ENCODE data around the gene PRIMA1.
A peak's percentile ranks its signal among the peaks of the same experiment; 100 is the strongest.

The PRIMA1 gene

DNA sequence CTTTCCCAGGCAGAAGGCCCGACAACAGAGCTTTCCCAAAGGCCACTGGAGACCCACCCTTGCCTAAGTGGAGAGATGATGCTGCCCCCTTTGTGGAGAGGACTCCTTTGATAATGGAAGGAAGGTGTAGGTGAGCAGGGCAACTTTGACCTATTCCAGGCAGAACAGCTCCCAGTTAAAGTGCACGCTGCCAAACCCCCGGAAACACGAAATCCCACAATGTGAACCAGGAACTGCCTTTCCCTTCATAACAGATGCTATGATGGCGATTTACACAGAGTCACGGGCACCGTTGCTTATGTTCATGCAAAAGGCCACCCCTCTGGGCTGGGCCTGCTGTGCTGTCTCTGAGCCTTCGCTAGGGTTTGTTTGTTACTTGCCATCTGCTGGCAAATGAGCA, 34.6 kb downstream of the PRIMA1 start:
- DNase-seq (ENCODE audit: low spot score): no peak

DNA sequence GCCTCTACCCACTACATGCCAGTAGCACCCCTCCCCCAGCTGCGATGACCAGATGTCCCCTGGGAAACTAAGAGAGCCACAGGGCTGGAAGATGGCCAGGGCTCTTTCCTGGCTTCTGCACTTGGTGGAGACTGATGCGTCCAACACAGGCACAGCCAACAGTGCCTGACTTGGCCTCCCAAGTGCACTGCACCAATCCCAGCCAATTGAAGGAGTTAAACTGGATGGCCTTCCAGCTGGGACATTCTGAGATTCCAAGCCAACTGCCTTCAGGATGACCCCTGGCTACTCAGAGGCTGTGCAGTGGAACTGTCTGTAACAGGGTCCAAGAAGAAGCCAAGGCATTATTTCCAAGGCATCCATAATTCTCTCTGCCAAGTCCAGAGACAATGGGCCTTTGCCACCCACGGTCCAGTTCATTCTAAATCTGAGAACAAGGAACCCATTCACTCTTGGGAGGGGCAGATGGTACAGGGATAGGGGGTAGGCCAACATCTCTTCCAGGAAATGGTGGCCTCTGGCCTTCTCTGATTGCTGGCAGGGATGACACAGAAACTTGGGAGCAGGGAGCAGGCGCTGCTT, 35.2 kb downstream of the PRIMA1 start:
- DNase-seq (ENCODE audit: low spot score): no peak

DNA sequence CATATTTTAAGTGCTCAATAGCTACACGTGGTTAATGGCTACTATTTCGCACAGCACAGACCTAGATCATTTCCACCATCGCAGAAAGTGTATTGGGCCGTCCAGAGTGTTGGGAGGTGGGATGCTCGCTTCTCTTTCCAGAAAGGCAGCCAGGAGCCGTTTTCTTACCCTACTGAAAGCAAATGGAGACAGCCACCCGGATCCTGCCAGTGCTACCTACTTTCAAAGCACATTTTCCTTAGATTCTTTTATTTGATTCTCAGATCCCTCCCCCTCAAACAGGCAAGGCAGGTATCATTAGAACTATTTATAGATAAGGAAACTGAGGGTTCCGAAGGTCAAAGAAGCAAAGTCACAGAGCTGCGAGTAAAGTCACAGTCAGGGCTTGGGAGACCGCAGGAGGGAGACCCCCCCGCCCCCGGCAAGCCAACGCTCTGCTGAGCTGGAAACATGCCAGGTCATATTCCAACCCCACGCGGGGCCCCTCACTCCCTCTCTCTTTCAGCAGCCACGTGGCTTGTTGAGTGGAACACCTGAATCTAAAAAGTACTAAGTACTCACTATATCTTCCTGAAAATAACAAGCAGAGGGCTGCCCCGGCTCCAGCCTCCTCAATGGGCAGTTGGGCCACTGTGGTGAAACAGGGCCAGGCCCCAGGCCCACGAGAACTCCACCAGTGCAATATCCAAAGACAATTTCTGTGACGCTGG, 36.2 kb downstream of the PRIMA1 start:
- DNase-seq (ENCODE audit: low spot score): no peak

DNA sequence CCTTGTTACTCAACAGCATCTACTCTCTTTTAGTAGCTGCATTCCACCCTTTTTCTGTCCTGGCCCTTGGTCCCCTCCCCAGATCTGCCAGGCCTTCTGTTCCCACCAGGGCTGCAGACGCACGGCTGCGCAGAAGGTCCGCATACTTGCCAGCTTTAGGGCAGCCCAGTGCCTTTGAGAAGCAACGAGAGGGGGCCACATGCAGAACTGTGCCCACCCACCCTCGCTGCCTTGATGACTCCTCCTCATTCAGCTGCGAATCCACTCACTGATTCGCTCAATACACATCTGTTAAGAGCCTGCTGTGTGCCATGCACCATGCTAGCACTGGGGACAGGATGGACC, 39.2 kb downstream of the PRIMA1 start:
- DNase-seq (ENCODE audit: low spot score): no peak

DNA sequence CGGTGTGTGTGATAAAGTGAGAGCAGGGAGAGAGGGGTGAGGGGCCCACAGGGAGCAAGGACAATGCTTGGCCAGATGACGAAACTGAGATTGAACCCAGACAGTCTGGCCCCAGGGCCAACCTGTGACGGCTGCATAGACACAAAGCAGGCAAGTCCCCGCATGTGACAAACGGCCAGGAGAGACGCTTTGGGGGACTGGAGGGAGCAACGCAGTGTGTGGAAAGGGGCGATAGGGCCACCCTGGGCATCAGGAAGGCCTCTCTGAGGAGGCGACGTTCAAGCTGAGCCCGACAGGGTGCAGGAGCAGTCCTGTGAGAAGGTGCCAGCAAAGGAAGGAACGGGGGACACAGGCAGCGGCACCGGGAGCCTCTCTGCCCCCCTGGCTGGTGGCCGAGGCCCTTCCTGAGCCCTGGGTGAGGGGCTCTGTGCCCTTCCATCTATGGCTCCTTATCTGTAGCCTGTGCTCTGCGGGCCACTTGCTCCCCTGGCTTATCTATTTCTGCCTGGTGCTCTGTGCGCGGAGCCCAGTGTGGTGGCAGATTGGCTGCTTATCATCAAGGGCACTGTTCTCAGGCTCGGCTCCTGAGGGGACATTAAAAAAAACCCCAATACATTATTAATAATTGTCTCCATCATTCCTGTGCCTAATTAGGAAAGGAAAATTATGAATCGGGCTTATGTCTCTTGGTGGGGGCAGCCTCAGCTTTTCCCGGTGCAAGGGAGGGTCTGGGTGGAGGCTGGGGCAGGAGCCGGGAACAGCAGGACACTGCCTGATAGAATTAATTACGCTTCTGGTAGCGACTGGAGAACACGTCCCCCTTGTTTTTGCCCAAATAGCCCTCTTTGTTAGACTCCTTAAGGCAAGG, 39.8 kb downstream of the PRIMA1 start:
- DNase-seq (ENCODE audit: low spot score): peak; percentile 63

DNA sequence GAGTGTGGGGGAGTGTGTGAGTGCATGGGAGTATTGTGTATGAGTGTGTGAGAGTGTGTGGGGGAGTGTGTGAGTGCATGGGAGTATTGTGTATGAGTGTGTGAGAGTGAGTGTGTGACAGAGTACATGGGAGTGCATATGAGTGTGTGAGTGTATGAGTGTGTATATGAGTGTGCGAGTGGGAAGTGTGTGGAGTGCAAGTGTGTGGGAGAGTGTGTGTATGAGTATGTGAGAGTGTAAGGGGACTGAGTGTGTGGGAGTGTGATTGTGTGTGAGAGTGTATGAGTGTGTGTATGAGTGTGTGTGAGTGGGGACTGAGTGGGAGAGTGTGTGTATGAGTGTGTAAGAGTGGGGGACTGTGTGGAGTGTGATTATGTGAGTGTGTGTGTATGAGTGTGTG, 40.7 kb downstream of the PRIMA1 start:
- DNase-seq (ENCODE audit: low spot score): no peak

DNA sequence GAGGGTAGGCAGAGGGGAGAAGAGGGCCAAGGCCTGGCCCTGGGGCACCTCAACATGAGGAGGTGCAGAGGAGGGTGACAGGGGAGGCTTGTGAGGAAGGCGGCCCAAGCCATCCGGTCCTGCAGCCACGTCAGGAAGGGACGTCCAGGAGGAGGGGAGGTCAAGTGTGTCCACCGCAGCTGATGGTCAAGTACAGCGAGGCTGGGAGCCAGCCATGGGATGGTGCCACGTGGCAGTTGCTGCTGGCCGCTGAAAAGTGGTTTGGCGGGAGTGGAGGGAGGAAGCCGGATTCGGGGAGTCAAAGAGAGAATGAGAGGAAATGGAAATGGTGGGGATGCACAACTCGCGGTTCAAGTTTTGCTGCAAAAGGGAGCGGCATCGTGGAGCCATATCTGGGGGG, 41.2 kb downstream of the PRIMA1 start:
- DNase-seq (ENCODE audit: low spot score): no peak

DNA sequence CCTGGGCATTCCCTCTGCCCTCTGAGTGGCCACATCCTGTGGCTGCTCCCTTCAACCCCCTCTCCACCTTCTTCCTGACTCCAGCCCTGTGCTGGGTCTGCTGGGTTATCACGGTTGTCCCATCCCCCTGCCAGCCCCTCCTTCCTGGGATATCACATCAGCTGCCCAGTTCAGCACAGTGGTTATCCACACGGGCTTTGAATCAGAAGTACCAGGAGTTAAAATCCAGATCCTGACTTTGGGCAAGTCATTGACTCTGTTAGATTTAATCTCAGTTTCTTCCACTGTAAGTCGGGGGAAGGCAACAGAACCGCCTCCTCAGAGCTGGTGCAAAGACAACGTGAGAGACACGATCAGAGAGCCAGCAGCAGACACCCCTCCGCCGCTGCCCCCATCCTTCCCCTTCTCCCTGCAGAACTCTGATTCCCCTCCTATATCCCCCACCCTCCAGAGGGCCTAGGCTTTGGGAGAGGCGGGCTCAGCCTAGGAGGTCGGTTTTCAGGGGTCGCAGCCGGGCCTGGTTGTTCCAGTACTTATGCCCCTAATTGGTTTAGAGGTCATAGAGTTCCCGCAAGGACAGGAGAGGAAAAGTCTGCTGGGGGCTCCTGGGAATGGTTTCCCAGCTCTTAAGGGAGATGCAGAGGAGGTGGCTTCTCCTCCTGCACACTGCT, 42.5 kb downstream of the PRIMA1 start:
- DNase-seq (ENCODE audit: low spot score): no peak

DNA sequence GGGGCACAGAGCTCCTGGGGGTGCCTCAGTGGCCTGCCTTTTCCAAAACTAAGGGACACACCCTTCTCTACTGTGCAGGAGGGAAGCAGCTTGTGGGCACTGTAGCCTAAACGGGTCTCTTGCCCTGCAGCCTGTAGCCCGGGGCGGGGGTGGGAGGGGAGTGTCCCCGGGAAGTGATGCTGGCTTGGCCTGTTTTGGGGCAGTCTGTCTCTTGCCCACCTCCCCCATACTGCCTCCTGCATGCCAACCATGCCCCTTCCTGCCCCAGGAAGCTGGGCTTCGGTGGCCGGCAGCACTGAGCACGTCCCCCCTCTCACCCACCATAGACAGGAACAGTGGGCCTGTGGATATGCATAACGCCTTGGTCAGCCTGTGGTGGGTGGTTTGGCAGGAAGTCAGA, 43.4 kb downstream of the PRIMA1 start:
- DNase-seq (ENCODE audit: low spot score): no peak

DNA sequence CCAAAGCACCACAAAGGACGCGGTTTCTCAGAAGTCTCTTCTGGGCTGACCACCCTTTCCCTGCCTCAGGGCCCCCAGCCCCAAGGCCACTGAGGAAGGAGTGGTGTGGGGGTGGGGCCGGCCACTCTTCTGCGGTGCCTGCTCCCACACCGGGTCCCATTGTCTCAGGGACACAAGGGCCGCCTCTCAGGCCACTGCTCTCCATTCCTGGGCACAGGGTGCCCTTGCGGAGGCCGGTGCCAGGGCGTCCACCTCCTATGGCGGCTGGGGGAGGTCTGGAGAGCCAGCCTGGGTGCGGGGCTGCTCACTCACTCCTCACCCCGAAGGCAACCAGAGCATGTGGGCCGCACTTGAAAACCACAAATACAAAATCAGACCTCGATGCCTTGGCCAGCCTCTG, 44.1 kb downstream of the PRIMA1 start:
- DNase-seq (ENCODE audit: low spot score): no peak

DNA sequence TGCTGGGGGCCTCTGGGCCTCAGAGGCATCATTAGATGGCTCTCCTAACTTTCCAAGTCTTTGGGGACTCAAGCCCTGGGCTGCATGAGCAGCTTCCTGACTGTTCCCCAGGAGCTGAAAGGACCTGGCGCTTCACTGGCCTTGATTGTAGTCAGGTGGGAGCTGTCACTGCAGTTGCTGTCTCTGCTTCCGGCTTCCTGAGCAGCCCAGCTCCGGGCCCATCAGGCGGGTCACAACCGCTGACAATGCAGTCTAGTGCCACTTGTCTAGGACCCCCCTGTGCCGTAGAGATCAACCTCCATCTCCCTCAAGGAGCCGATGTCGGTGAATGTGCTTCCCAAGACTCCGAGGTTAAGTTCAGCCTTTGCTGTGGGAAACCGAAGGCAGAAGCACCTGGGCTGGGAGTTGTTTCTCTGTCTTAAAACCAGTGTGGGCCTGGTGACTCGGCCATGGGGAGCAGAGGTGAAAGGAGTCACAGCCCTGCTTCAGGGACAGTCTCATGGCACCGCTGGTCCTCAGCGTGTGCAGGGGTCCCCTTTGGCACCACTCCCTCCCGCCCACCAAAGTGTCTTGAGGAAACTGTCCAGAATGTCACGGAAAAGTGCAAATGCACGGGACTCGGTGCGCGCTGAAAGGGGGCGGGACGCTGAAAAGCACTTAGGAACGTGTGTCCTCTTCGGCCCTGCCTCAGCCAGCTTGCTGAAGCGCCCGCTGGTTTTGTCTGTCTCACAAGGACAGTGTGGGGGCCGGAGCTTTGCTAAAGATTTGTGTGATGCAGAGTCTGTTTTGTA, 44.8 kb downstream of the PRIMA1 start:
- no peak for DNase-seq (ENCODE audit: low spot score)

DNA sequence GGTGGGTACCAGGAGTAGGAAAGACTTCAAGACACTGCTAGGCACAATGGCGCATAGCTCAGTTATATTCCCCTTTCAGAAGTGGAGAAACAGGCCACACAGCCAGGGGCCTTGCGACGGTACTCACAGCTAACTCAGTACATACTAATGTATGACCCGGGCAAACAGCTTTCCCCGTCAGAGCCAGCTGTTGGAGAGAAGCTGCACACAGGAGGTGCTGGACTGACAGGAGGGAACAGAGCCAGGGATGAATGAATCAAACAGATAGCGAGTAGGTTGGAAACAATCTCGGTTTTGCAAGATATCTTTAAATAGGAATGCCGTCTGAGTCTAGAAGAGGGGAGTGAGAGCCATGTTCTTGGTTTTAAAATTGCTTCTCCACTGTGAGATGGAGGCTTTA, 45.5 kb downstream of the PRIMA1 start:
- DNase-seq (ENCODE audit: low spot score): no peak

DNA sequence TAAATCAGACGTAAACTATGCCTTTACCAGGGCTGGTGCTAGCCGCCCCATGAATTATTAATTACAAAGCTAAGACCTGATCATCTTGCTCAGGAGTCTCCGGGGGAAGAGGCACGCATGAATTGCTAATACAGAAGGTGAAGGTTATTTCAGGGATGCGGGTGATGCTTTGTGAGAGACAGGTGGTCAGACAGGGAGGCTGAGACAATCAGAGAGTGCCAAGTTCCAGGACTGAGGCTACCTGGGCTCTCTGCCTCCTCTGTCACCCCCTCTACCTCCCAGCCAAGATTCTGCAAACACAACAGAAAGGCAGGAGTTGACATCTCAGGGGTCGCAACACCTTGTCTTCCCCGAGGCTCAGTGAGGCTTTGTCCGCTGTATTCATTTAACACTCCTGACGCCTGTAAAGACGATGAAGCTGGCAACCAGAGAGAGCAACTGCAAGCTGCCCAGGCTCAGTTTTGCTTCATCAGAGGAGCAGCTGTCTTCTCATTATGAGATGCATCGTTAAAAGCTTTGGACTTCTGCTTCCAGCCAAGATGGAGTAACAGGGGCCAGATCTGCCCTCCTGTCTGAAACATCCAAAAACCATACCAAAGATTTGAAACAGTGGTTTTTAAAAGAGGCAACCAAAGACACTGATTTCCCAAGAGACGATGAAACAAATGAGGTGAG, 46.6 kb downstream of the PRIMA1 start:
- DNase-seq (ENCODE audit: low spot score): no peak

DNA sequence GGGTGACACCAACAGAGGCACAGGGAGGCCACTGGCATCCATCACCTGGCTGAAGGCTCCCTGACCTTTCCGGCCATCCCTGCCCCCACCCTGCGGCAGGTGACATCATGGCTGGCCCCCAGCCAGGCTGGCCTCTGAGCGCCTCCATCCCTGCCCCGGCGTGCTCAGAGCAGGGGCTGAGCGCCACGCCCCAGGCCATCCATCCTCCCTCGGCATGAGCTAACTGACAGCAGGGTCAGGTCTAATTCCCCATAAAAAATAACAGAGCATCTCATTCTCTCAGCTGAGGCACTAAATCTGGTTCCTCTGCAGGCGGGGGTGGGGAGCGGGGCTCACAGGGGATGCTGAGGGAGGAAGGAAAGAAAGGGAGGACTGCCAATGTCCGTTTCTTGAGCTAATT, 50.7 kb downstream of the PRIMA1 start:
- no peak for DNase-seq (ENCODE audit: low spot score)

DNA sequence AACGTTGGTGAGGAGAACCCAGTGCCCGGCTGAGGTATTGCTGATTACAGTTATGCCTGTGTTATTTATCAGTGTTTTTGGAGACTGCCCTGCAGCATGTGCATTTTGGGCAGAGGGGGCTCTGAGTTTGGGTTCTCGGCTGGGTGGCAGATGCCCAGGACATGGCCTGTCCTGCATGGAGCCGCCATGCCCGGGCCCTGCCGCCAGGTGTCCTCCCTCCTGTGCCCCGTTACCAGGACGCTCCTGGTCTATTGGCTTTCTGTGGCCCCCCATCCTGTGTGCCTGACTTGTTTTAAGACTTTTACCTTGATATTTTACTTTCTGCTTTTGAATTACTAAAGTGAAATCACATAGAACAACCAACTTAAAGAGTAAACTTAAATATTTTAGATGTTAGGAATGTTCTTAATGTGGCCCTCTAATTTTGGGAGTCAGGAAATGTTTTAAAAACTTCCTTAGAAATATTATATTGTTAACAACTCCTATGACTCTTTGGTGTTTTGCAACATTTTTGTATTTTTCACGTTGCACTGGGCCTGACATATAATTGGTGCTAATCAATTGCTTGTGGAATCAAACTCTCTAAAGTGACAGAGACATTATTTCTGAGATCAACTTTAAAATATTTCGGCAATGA, 51.8 kb downstream of the PRIMA1 start:
- DNase-seq (ENCODE audit: low spot score): no peak

DNA sequence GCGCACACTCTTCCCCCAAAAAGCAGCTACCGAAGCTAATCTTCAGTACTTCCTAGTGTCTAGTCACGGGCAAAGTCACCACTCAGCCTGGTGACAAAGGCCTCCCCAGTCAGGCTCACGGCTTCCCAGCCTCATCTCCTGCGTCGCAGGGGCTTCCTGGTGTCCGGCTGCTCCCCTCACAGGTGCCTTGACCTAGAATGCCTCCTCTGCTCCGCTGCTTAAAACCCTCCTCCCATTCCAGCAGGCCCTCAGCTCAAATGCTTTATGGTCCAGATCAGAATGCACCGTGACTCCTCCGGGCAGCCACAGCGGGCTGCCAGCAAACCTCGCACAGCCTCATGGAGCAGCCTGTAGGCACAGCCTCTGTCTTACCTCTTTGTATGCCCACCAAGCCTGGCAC, 53.1 kb downstream of the PRIMA1 start:
- DNase-seq (ENCODE audit: low spot score): no peak

DNA sequence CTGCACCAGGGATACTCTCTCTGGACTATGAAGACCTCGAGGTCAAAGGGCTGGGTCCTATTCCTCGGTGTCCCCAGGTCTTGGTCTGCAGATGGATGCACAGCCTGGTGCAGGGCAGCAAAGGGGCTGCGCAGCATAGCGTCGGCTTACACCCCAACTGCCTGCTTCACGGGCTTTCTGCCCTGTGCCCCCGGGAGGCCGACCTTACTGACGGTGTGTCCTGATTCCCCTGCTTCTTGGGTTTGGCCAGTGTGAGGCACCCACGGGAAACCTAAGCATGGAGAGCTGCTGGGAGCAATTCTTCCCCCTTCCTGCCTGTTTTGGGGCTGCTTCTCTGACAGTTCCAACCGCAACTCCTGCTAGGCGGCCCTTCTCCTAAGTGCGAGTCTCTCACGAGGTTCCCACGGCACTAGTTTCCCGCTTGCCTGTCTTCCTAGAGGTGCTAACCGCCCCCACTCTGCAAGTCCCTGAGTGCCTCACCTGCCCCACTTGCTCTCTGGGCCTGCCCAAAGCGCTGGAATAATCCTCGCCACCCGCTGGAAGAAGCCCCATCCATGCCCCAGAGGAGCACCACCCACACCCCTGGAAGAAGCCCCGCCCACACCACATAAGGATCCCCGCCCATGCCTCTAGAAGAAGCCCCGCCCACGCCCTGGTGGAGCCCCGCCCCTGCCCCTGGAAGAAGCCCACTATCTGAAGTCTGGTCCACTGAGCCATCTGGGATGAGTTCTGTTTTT, 54.0 kb downstream of the PRIMA1 start:
- DNase-seq (ENCODE audit: low spot score): peak; percentile 56

DNA sequence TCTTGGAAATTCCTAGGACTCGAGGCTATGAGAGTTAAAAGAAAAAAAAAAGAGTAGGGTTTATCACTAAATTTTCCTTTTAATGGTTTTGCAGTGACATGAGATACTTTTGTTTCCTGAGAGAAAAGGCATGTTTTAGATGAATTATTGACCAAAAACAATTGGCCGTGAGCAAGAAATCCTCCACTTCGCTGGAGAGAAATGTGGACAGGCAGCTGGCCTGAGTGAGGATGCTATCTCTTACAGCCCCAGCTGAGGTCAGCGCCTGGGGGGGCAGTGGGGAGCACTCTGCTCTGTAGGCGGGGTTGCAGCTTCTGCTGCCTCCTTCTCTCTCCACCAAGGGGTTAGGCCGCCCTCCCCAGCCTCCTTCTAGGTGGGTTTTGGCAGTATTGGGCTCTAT, 54.7 kb downstream of the PRIMA1 start:
- no peak for DNase-seq (ENCODE audit: low spot score)

DNA sequence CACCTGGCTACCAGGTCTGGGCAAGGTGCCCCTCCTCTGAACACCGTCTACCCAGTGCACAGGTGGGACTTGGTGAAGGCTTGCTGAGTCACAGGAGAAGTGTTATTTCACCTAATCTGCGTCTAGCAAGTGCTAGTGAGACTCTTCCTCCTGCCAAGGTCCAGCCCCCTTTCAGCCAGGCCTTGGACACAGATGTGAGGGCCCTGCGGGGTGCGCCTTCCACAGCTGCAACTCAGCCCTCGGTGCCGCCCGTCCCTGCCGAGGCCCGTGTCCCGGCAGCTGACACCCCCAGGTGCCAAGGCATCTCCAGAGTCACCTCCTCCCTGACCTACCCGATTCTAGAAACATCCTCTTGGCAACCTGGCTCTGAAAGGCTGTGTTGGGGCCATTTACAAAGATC, 55.1 kb downstream of the PRIMA1 start:
- no peak for DNase-seq (ENCODE audit: low spot score)

DNA sequence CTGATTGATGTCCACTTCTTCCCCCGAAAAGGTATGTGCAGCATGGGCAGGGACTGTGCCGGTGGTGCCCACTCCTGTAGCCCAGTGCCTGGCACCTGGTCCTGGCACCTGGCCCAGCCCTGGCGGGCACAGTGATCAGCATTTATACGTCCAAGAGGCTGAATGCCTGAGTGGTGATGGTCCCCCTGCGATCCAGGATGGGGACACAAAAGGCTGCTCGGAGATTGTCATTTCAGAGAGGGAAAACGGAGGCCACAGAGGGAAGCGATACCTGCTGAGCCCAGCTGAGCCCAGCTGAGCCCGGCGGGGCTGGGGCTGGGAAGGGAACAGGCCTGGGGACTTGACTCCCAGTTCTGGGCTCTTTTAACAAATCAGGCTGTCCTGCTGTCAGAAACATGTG, 55.8 kb downstream of the PRIMA1 start:
- no peak for DNase-seq (ENCODE audit: low spot score)
